Measurements from ENCODE around the gene ZC3H12D. TPM values are rescaled to one million over a fixed set of nuclear protein-coding genes. Genes with fewer than 3 reads are reported as not detected.

ZC3H12D gene
- total and polyA plus RNA-seq, 2 of the 13 experiments (the other 11 are each of a cell fraction or from before 2014, with no cell fraction given): 1.2 to 2.7 TPM

- TF ChIP-seq TERF1 (CRISPR knock-in tag; IDR thresholded peaks at IDR 0.05) (no peak), BCLAF1 (IDR thresholded peaks at IDR 0.05) (no peak), CCAR2 (optimal IDR thresholded peaks at IDR 0.05; ENCODE audit: low read depth, low read length) (no peak), ZFYVE20 (CRISPR knock-in tag; IDR thresholded peaks at IDR 0.05; ENCODE audit: borderline replicate concordance, low read depth) (no peak), HOMEZ (CRISPR knock-in tag; IDR thresholded peaks at IDR 0.05; ENCODE audit: low read depth) (no peak), ZNF768 (CRISPR knock-in tag; IDR thresholded peaks at IDR 0.05) (no peak; the same call in 1 of the 2 replicates), CBX2 (IDR thresholded peaks at IDR 0.05; ENCODE audit: low read depth, low read length) (no peak), CBX2 (CRISPR knock-in tag; IDR thresholded peaks at IDR 0.05; ENCODE audit: low read depth) (no peak), AGO1 (IDR thresholded peaks at IDR 0.05; ENCODE audit: low read depth, low read length, poor library complexity, severe bottlenecking) (no peak), RFX1 (IDR thresholded peaks at IDR 0.05) (no peak), POLR2AphosphoS2 (IDR thresholded peaks at IDR 0.05; ENCODE audit: low read depth, low read length) (no peak), THAP9 (CRISPR knock-in tag; IDR thresholded peaks at IDR 0.05; ENCODE audit: borderline replicate concordance) (no peak), TRIM22 (IDR thresholded peaks at IDR 0.05) (no peak), ZNF18 (CRISPR knock-in tag; IDR thresholded peaks at IDR 0.05; ENCODE audit: insufficient replicate concordance) (no peak), TGIF2 (CRISPR knock-in tag; IDR thresholded peaks at IDR 0.05) (no peak)
Measured at GRCh38 chr6:149440735-149441671, 43.8 kb downstream of the ZC3H12D start (continued).

All from HepG2 (cell line).